LNCAP (cell line): ENCODE results near the gene ANKRD62.

ENCODE experiments used
- CTCF ChIP-seq: fragments of 450-650 bp; IDR thresholded peaks from 2 replicates; pipeline ENCODE4 v1.5.1; 2017; ENCODE audit warnings: mild to moderate bottlenecking

The ANKRD62 gene

DNA sequence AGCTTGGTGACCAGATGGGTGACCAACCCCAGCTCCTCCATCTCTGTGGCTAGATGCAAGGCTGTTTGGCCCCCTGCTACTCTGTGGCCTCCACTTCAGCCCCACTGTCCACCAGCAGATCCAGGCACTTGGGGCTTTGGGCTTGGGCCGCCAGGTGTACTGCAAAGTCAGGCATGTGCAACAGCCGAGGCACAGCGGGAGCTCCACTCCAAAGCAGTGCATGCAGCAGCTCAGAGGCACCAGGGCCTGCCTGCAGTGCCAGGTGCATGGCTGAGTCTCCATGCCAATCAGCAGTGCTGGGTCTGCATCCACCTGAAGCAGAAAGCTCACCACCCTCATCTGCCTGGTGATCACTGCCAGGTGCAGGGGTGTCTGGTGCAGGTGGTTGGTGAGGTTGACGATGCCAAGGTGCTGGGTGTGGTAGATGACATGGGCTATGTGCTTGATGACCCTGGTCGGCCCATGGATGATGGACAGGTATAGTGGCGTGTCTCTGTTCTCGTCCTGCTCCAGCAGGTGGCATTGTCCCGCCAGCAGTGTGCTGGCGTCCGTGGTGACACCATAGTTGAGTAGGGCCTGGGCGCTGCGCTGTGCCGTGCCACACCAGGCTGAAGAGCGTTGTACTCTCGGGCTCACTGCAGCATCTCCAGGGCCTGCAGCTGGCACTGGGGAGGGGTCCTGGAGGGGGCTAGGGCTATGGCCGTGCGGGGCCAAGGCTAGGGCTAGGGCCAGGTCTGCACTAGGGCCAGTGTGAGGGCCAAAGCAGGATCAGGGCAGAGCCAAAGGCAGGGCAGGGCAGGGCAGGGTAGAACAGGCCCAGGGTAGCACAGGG, 1.0 kb upstream of the ANKRD62 start:
- TF ChIP-seq CTCF: peak; percentile 87

DNA sequence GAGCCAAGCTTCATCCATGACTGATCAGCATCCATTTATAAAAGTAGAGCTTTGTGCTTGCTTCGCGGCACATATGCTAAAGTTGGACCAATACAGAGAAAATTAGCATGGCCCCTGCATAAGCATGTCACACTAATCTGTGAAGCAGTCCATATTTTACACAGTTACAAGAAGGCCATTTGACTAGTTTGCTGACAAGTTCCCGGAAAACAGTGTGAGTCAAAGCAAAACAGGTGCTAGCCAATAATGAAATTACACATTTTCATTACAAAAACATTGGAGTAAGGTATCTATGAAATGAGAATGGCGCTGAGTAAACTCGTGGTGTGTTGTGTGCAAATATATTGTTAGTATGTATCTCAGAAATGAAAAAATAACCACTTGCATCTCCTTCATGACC, 4.7 kb downstream of the ANKRD62 start:
- no peak for TF ChIP-seq CTCF

DNA sequence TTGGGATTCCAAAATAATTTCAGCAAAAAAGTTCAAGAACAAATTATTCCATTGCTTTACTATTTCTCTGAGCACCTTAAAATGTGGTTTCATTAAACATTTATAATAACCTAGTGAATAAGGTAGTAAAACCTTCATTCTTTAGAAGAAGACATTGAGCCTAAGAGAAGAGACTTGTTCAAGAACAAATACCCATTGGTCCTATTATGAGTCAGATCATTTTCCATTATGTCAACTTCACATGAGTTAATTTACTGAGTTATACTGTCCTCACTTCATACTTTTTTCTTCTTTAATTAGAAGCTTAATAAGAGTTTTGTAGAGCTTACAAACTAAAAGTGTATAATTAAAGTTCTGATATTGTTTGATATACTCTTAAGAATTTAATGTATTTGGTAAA, 5.5 kb downstream of the ANKRD62 start:
- no peak for TF ChIP-seq CTCF

- TF ChIP-seq CTCF: no peak
Observed at GRCh38 chr18:12101266-12101665, 7.6 kb downstream of the ANKRD62 start.

DNA sequence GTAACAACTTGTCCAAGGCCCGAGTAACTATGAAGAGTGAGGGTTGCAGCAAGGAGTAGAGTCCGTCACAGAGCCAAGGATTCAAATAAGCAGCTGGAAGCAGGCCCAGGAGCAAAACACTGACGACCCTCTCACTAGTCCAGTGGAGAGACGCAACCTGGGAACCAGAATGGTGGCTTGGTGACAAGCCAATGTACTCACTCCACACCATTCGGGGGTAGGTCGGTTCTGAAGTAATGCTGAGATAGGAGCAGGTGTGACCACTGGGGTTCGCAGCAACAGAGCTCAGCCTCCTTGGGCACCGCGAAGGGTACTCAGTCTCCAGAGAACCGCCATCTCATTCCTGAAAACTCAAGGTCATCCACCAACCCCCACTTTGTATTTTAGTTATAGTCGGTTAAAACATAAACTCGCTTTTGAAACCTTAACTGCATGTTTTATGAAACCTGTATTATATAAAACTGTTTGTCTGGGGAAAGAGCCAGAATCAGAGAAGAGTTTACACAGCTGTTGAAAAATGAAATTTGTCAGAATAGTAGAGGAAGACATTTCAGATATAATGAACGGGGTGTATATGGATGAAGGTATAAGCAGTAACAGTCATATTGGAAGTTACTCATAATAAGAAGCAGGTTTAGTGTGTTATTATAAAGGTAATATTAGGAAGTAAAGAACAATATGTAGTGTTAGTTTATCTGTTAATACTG, 8.6 kb downstream of the ANKRD62 start:
- TF ChIP-seq CTCF: no peak

GRCh38 chr18:12106471-12106870, 12.8 kb downstream of the ANKRD62 start:
- no peak for TF ChIP-seq CTCF

DNA sequence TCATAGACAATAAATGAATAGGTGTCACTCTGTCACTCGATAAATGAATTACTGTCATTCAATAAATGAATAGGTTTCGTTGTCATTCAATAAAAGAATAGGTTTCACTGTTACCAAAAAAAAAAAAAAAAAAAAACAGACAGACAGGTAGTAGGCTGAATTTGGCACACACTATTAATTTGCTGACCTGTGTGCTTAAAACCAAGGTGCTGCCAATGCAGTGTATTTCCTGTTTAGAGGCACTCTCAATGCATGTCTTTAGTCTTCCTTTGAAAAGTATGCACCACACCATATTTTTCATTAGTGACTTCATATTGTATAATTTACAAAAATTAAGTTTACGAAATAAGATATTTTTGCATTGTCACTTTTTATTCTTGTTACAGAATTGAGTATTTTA, 16.2 kb downstream of the ANKRD62 start:
- no peak for TF ChIP-seq CTCF
